HG02852 (cell line): ENCODE results near the gene PDS5B.

Source experiments
- ATAC-seq: cut with Tn5 transposase; IDR thresholded peaks from one replicate; pipeline ENCODE4 v1.9.1; 2021; ENCODE audit warnings: mild to moderate bottlenecking, moderate library complexity; ENCODE audit not compliant: unreplicated experiment

PDS5B gene

DNA sequence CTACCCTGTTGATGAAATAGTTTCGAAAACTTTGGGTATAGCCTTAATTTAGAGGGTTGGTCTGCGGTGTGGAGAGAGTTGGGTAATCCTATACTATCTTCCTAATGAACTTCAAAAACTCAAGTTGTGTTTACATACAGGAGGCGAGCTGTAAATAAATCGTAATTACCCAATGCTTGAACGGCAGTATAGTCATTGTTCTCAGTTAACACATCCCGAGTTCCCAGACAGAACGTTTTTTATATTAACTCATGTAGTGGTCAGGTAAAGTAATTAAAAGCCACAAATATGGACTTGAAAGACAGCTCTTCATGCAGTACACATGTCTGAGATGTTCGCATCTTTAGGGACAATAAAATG, 1.5 kb downstream of the PDS5B start:
- no peak for ATAC-seq

DNA sequence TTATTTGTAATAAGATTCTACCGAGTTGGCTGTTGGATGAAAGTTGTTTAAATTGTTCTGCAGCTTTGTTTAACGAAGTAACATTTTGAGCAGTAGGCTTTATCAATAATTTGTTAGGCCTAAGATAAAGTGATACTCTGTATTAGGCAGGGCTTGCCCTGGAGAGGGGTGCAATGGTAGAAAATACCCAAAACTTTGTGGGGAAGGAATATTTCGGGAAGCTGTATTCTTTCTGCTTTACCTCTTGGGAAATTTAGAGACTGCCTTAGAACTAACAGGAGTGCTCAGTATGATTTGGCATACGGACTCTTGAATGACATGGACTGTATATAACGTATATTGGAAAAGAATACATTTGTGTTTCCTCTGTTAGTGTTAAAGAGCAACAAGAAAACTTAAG, 2.5 kb downstream of the PDS5B start:
- no peak for ATAC-seq

GRCh38 chr13:32589471-32589870, 3.2 kb downstream of the PDS5B start:
- ATAC-seq, result no peak

GRCh38 chr13:32590266-32590665, 4.0 kb downstream of the PDS5B start:
- no peak for ATAC-seq

DNA sequence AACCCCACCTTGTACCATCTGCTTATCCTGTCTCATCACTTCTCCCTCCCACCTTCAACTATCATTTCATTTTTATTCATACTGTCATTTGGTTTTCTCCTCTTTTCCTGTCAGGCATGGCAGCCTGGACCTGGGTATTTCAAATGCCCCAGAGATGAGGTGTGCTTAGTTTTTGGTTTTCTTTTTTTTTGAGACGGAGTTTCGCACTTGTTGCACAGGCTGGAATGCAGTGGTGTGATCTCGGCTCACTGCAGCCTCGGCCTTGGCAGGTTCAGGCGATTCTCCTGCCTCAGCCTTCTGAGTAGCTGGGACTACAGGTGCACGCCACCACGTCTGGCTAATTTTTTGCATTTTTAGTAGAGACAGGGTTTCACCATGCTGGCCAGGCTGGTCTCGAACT, 5.8 kb downstream of the PDS5B start:
- no peak for ATAC-seq

DNA sequence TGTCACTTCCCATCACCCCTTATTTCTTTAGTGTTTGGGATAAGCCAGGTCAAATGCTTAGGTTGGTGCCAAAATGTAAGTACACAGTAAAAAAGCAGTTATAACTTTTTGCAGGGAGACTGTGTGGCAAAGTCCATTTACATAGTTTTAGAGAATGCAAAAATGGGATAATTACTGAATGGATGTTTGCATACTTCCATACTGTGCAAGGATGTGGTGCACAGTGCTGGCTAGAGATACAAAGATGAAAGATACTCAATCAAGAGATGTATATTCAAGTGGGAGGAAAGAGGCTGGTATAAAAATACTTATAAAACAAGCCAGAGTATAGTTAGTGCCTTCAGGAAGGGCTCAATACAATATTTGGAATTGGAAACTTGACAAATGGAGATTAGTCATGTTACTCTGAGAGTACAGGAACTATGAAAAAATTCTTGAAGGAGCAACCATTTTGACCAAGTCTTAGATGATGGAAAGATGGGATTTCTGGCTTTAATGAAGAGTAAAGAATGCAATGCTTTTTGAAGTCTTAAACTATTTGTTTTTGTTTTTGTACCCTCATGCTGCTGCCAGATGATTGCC, 8.0 kb downstream of the PDS5B start:
- no peak for ATAC-seq

DNA sequence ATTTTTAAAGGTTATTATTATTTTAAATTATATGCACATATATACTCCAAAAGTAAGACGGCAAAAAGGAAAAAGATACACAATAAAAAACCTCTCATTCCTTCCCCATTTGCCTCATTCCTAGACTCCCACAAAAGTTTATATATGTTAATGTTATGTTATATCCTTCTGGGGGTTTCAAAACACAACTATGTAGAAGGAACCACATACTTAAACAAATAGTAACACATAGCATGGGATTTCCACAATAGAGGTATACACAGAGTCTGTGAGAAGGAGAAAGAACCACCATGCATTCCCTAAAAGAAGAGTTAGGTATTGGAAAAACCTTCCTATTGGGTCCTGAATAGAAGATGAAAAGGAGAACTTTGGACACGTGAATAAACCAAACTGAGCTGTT, 9.1 kb downstream of the PDS5B start:
- ATAC-seq, result no peak

GRCh38 chr13:32600890-32601289, 14.6 kb downstream of the PDS5B start:
- no peak for ATAC-seq

DNA sequence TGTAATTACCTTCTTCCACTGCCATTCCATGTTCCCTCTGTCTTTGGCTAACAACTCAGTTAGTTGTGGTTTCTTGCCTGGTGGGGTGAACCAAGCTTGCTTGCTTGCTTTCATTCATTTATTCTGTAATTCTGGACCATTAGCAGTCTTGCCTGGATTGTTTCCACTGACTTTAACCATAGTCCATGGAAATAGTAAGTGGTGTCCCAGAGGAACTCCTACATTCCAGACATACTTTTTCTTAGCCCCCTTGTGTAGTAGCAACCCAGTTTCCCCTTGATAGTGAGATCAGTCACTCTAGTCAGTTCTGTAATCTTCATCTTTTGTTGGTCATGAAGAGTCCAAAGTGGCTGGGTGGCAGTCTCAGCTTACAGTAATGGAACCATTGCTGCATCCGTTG, 23.2 kb downstream of the PDS5B start:
- ATAC-seq, result no peak

DNA sequence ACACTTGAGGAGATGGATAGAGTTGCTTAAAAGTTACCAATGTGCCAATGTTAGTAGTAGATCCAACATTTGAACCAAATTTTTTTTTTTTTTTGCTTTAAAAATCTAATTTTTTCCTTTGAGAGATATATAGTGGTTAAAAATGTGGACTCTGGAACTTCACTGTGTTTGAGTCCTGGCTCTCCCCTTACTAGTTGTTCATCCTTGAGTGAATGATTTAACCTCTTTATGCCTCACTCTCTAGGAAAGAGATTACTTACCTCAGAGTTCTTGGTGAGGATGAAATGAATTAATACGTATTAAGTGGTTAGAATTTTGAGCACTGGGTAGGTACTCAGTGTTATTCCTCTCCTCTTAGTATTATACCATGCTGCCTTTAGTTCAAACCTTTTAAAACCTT, 24.3 kb downstream of the PDS5B start:
- ATAC-seq, result no peak

DNA sequence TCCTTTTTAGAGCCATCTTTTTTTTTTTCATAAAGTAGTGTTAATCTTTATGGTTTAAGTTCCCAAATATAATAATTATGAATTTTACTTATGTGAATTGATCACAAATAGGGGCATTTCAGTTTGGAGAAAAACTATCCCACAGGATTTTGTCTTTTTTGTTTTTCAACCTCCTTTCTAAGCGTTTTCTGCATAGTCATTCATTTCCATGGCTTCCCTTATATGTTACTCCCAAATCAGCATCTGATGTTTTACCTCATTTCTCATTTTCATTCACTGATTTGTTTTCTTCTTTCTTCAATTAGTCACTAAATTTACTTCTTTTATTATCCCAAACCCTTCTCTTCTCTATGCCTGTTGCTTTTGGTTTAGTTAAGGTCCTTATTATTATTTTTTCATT, 24.7 kb downstream of the PDS5B start:
- ATAC-seq, result no peak

DNA sequence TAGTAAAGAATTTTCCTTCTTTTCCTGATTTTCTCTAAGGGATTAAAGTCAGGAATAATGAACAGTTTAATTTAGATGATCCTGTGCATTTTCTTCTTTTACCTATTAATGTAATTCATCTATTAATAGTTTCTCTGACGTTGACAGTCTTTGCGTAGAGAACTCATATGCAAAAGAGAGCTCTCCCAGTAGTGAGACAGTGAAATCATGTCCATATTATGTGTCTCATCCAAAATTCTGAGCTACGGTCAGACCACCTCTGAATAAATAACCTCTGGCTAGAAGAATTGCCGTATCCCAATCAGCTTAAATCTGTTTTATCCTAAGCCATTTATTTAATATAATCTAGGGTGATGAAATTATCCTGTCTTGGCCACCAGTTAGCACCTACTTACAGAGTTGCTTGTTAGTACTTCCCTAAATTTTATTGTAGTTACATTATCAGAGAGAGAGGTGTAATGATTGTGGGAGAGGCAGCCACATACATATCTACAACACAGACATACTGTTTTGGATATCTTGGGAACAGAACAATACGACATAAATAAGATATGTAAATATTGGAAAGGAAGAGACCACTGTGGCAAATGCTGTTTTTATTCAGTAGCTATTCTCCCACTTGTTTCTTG, 30.7 kb downstream of the PDS5B start:
- ATAC-seq, result no peak

DNA sequence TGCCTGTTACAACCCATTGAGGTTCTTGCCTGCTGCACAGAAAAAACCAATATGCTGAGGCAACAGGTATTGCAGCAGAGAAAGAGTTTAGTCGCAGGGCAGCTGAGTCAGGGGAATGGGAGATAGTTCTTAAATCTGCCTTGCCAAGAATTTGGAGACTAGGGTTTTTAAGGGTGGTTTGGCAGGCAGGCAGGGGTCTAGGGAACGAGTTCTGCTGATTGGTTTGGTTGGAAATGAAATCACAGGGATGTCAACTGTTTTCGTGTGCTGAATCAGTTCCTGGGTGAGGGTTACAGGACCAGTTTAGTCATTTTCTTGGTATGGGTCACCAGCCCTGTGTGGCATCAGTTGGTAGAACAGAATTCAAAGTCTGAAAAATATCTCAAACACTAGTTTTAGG, 36.6 kb downstream of the PDS5B start:
- no peak for ATAC-seq

DNA sequence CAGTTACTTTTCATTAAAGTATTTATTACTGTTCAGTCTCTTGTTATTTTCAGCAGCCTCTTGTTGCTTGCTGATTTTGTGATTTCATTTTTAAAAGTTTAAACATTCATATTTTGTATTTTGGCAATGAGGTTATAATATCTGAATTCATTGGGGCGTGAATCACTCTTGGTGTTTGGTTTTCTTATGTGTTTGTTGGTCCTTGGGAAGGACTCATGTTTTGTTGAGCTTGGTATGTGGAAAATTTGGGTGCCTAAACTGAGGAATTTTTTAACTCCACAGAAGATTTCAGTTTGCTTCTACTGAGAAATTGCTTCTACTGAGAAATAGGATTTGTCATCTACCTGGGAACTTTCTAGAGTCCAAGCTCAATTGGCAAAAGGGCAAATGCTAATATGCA, 38.2 kb downstream of the PDS5B start:
- ATAC-seq, result no peak

GRCh38 chr13:32627793-32628192, 41.5 kb downstream of the PDS5B start:
- ATAC-seq, result no peak

DNA sequence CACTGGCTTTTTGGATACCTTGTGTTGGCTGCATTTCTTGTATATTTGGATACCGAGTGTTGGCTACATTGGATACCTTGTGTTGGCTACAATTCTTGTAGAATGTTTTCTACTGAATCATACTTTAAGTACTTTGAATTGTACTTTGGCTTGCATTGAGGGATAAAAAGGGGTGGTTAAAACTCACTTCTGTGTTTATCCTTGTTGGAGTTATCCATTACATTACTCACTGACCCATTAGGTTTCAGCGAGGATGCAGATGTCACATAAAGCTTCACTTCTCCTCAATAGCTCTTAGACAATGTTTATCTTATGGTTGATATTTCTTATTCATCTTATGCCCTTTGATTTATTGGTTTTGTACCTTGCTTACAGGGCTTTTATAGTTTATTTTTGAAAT, 43.1 kb downstream of the PDS5B start:
- no peak for ATAC-seq

DNA sequence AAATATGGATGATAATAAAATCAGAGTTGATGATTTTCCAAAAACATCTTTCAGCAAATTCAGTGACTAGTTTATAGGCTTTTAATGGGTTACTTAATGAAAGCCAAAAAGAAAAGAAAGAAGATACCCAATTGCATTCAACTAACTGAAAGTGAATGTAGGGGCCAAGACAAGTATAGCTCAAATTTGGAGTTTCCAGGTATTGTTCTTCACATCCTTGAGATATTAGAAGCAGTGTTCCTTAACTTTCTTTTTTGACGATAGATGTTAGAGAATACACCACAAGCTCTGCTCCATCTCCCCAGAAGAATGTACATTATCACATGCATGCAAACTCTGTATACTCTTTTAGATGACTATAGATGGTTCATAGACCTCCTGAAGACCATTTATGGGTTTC, 43.6 kb downstream of the PDS5B start:
- ATAC-seq, result no peak

DNA sequence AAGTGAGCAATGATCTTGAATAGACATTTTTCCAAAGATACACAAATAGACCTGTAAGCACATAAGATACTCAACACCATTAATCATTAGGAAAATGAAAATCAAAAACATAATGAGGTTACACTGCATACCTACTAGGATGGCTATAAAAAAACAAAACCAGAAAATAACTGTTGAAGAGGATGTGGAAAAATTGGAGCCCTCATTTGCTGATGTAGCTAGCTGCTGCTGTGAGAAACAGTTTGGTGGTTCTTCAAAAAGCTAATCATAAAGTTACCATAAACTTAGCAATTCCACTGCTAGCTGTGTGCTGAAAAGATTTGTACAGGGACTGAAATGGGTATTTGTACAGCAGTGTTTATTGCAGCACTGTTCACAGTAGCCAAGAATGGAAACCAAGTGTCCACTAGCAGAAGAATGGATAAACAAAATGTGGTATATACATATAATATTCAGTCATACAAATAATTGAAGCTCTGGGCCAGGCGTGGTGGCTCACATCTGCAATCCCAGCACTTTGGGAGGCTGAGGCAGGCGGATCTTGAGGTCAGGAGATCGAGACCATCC, 46.2 kb downstream of the PDS5B start:
- no peak for ATAC-seq

GRCh38 chr13:32636711-32637110, 50.5 kb downstream of the PDS5B start:
- ATAC-seq, result no peak

- no peak for ATAC-seq
These were observed 52.5 kb downstream of the PDS5B start for GRCh38 chr13:32638739-32639138.

DNA sequence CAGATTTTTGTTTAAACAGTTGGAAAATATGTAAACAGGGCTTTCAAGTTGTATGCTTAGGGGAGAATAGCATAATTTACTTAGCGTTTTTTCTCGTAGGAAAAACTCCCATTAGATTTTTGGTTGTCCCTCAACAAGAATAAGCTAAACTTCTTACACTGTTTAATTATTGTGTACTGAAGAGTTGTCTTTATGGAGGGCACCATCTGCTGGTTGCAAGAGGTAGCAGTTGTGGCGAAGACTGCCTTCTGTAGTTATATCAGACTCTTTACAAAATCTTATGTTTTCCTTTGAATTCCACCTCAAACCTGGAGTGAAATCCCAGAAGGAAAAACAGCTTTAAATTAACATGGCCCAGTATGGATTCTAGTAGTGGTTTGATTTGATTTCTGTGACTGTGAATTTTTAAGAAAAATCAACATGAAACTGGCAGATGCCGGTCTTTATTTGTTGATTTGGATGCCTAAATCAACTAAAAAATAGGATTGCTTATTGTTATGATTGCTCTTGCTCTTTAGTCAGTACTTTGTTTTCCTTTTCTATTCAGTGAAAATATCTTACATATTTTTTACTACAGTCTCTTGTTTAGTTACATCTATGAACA, 53.4 kb downstream of the PDS5B start:
- ATAC-seq, result peak; percentile 76

GRCh38 chr13:32642316-32642715, 56.1 kb downstream of the PDS5B start:
- ATAC-seq, result no peak

DNA sequence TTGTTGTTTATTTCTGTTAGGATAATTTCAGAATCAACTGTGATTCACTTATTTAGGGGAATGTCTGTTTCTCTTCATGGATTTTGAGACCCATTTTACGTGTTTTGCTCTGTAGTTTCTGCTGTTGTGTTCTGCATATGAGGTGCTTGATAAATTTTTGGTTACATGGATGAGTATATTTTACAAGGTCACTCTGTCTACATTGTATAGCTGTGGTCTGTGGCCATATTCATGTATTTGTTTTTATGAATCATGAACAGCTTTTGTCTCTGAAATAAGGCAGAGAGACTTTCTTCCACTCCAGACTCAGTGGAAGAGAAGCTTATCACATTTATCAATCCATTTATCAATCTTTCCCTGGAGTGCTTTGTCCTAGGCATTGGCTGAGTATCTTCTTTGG, 56.6 kb downstream of the PDS5B start:
- ATAC-seq, result no peak
